GM21360 (cell line): ENCODE results near the gene PRPF40B.

ENCODE experiments used
- ATAC-seq: cut with Tn5 transposase; IDR thresholded peaks from one replicate; pipeline ENCODE4 v1.9.1; 2021; ENCODE audit warnings: mild to moderate bottlenecking, moderate library complexity; ENCODE audit not compliant: unreplicated experiment

PRPF40B gene

GRCh38 chr12:49635036-49635435 is 11.7 kb downstream of the PRPF40B start:
- ATAC-seq = no peak

GRCh38 chr12:49635656-49636055 is 12.3 kb downstream of the PRPF40B start:
- no peak for ATAC-seq

- no peak for ATAC-seq
Measured at GRCh38 chr12:49636574-49636973, 13.2 kb downstream of the PRPF40B start.

GRCh38 chr12:49636979-49637755 is 13.8 kb downstream of the PRPF40B start:
- no peak for ATAC-seq

- no peak for ATAC-seq
Measured at GRCh38 chr12:49641748-49642369, 18.5 kb downstream of the PRPF40B start.

- ATAC-seq = no peak
Measured at GRCh38 chr12:49642370-49642802, 19.0 kb downstream of the PRPF40B start.

GRCh38 chr12:49643135-49643534 is 19.8 kb downstream of the PRPF40B start:
- no peak for ATAC-seq

GRCh38 chr12:49643961-49644619 is 20.7 kb downstream of the PRPF40B start:
- no peak for ATAC-seq

GRCh38 chr12:49644620-49644994 is 21.2 kb downstream of the PRPF40B start:
- no peak for ATAC-seq

GRCh38 chr12:49645146-49646039 is 22.0 kb downstream of the PRPF40B start:
- no peak for ATAC-seq

- ATAC-seq = no peak
Measured at GRCh38 chr12:49646331-49646830, 23.0 kb downstream of the PRPF40B start.

- ATAC-seq = no peak
Measured at GRCh38 chr12:49646871-49647654, 23.7 kb downstream of the PRPF40B start.

GRCh38 chr12:49647827-49648711 is 24.7 kb downstream of the PRPF40B start:
- ATAC-seq = no peak

GRCh38 chr12:49648712-49649003 is 25.3 kb downstream of the PRPF40B start:
- no peak for ATAC-seq

GRCh38 chr12:49649445-49649844 is 26.1 kb downstream of the PRPF40B start:
- no peak for ATAC-seq

- no peak for ATAC-seq
Measured at GRCh38 chr12:49649892-49650291, 26.5 kb downstream of the PRPF40B start.

- ATAC-seq = no peak
Measured at GRCh38 chr12:49651855-49652254, 28.5 kb downstream of the PRPF40B start.

GRCh38 chr12:49652921-49653520 is 29.7 kb downstream of the PRPF40B start:
- no peak for ATAC-seq

GRCh38 chr12:49654715-49655114 is 31.4 kb downstream of the PRPF40B start:
- no peak for ATAC-seq
